ENCODE measurements around the gene SRRM3. TPM values are rescaled to one million over a fixed set of nuclear protein-coding genes. Genes with fewer than 3 reads are reported as not detected.

SRRM3 gene
- total RNA-seq, 1 experiment from 2014 or later = 0.74 TPM

DNA sequence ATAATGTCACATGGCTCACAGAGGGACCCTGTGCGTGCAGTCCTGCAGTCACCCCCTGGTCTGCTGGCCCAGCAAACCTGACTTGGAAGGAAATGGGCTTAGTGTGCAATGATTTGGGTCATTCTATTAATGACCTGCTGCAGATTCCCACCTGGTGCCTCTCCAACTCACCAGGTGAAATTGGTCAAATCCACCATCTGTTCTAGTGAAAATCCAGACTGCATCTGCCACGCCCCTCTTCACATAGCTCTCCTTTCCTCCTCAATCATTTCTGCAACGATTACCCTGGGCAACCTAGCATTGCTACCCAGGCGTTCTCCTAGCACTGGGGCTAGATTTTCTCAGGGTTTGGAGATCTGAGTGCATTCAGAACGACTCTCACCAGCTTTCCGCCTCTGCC is 29.4 kb downstream of the SRRM3 start:
- Histone ChIP-seq H2AFZ (no peak overlapping the region), H3K27me3 (ENCODE audit: insufficient read depth, low read depth) (peaks cover 48% of the 10 kb centered on the region), H3K27ac (no peak overlapping the region), H3K9me2 (ENCODE audit: insufficient read depth) (no peaks in the 10 kb centered on the region), H3K4me2 (no peak overlapping the region), H3K4me3 (no peak overlapping the region), H3K4me1 (replicated peaks; ENCODE audit: insufficient read depth) (no peaks in the 10 kb centered on the region), H3K79me2 (ENCODE audit: low read depth) (no peaks in the 10 kb centered on the region), H4K20me1 (ENCODE audit: insufficient read depth) (no peaks in the 10 kb centered on the region), H3K9me3 (ENCODE audit: insufficient read depth, low read depth) (no peaks in the 10 kb centered on the region), H3F3A (ENCODE audit: insufficient read depth, low read depth) (no peaks in the 10 kb centered on the region), H3K36me3 (ENCODE audit: low read depth) (no peaks in the 10 kb centered on the region)
- TF ChIP-seq EZH2 (IDR thresholded peaks at IDR 0.05; ENCODE audit: low read depth) = no peak
- TF ChIP-seq, protein P1, sequence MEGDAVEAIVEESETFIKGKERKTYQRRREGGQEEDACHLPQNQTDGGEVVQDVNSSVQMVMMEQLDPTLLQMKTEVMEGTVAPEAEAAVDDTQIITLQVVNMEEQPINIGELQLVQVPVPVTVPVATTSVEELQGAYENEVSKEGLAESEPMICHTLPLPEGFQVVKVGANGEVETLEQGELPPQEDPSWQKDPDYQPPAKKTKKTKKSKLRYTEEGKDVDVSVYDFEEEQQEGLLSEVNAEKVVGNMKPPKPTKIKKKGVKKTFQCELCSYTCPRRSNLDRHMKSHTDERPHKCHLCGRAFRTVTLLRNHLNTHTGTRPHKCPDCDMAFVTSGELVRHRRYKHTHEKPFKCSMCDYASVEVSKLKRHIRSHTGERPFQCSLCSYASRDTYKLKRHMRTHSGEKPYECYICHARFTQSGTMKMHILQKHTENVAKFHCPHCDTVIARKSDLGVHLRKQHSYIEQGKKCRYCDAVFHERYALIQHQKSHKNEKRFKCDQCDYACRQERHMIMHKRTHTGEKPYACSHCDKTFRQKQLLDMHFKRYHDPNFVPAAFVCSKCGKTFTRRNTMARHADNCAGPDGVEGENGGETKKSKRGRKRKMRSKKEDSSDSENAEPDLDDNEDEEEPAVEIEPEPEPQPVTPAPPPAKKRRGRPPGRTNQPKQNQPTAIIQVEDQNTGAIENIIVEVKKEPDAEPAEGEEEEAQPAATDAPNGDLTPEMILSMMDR (conservative IDR thresholded peaks at IDR 0.05) = no peak
- ChIA-PET CTCF (no interaction called here), POLR2A (ENCODE audit: unreplicated experiment) (interaction anchor here (0.6 kb wide), 1 partner anchor 799 kb away, joined by 5 read pairs; no protein-coding TSS in a partner anchor)
- DNase-seq = no peak
- intact Hi-C loops (cut with micrococcal nuclease; ENCODE audit: unreplicated experiment) = no loop called here
- no TSS peak for BruUV-seq (replicated peaks)

DNA sequence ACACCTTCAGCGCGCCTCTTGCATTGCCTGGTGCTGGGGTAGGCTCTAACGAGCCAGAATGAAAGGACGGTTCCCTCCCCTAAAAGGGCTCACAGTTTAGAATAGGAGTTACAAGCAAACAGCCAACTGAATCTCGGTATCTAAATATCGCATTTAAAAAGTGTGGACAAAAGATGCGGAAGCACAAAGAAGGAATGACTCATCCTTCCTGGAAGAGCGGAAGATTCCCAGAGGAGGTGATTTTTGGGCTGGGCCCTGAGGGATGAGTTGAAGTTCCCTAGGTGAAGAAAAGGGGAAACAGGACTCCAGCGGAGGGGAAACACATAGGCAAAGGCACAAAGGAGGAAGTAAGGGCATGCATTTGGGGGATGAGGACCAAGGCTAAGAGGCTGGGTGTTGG is 29.9 kb downstream of the SRRM3 start:
- Histone ChIP-seq H3K79me2 (ENCODE audit: low read depth) (no peaks in the 10 kb centered on the region), H3K4me3 (no peak overlapping the region), H3K36me3 (ENCODE audit: low read depth) (no peaks in the 10 kb centered on the region), H3K9me3 (ENCODE audit: insufficient read depth, low read depth) (no peaks in the 10 kb centered on the region), H3K9me2 (ENCODE audit: insufficient read depth) (no peaks in the 10 kb centered on the region), H3K27ac (no peak overlapping the region), H3K4me1 (replicated peaks; ENCODE audit: insufficient read depth) (no peaks in the 10 kb centered on the region), H3F3A (ENCODE audit: insufficient read depth, low read depth) (no peaks in the 10 kb centered on the region), H3K4me2 (no peak overlapping the region), H4K20me1 (ENCODE audit: insufficient read depth) (no peaks in the 10 kb centered on the region), H3K27me3 (ENCODE audit: insufficient read depth, low read depth) (peaks cover 48% of the 10 kb centered on the region), H2AFZ (no peak overlapping the region)
- DNase-seq = no peak
- ChIA-PET POLR2A (ENCODE audit: unreplicated experiment) (interaction anchor here (0.6 kb wide), 1 partner anchor 799 kb away, joined by 5 read pairs; no protein-coding TSS in a partner anchor), CTCF (no interaction called here)
- intact Hi-C loops (cut with micrococcal nuclease; ENCODE audit: unreplicated experiment) = no loop called here
- no TSS peak for BruUV-seq (replicated peaks)
- TF ChIP-seq, protein P1 (conservative IDR thresholded peaks at IDR 0.05) = no peak
- TF ChIP-seq EZH2 (IDR thresholded peaks at IDR 0.05; ENCODE audit: low read depth) = no peak

DNA sequence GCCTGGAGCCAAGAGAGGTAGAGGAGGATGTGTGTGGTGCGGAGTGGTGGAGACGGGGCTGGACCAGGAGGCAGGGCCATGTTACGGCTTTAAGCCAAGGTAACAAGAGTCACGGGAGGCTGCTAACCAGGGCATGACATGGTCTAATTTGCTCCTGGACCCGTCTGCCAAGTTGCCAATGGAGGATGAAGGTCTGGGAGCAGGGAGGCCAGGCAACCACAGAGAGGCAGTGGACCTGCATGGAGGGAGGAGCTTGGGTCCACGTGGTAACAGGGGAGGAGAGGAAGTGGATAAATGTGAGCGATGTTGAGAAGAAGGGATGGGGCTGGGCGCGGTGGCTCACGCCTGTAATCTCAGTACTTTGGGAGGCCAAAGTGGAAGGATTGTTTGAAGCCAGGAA is 31.0 kb downstream of the SRRM3 start:
- CTCF ChIA-PET = no interaction called here
- no peaks in the 10 kb centered on the region for H3K36me3 ChIP-seq (ENCODE audit: low read depth)
- H3K27me3 ChIP-seq (ENCODE audit: insufficient read depth, low read depth) = peaks cover 46% of the 10 kb centered on the region
- H2AFZ ChIP-seq = no peak overlapping the region
- no peaks in the 10 kb centered on the region for H3F3A ChIP-seq (ENCODE audit: insufficient read depth, low read depth)
- POLR2A ChIA-PET (ENCODE audit: unreplicated experiment) = no interaction called here
- no peak overlapping the region for H3K4me2 ChIP-seq
- DNase-seq = no peak
- no peaks in the 10 kb centered on the region for H3K9me2 ChIP-seq (ENCODE audit: insufficient read depth)
- TF ChIP-seq EZH2 (IDR thresholded peaks at IDR 0.05; ENCODE audit: low read depth) = no peak
- H3K9me3 ChIP-seq (ENCODE audit: insufficient read depth, low read depth) = no peaks in the 10 kb centered on the region
- H3K27ac ChIP-seq = no peak overlapping the region
- BruUV-seq (replicated peaks) = no TSS peak
- intact Hi-C loops (cut with micrococcal nuclease; ENCODE audit: unreplicated experiment) = no loop called here
- no peak overlapping the region for H3K4me3 ChIP-seq
- no peaks in the 10 kb centered on the region for H4K20me1 ChIP-seq (ENCODE audit: insufficient read depth)
- no peaks in the 10 kb centered on the region for H3K4me1 ChIP-seq (replicated peaks; ENCODE audit: insufficient read depth)
- no peaks in the 10 kb centered on the region for H3K79me2 ChIP-seq (ENCODE audit: low read depth)

Measured in PC-9 (cell line).